Right renal pelvis (tissue), 4 donors: Measurements from ENCODE around the gene CEBPE. TPM values are rescaled to one million over a fixed set of nuclear protein-coding genes. Genes with fewer than 3 reads are reported as not detected.
A peak's percentile ranks its signal among the peaks of the same experiment; 100 is the strongest.

Experiments
- DNase-seq, 4 donors: peaks; one replicate each; pipeline ENCODE4 v3.0.0-alpha.2; 2013; ENCODE audit warnings: low read depth in 4 of 4, low spot score in 3 of 4, missing footprints in 1 of 4
- polyA plus RNA-seq, 4 donors: library from polyadenylated mRNA; unstranded; fragments of 120-200 nt; gene quantifications; one replicate each; pipeline ENCODE4 v1.2.1, GENCODE V29; 2013; ENCODE audit not compliant: insufficient read length in 4 of 4

Gene CEBPE
- polyA plus RNA-seq, 4 donors, result 0.13 to 0.32 (median 0.18) TPM; not detected in 1

DNA sequence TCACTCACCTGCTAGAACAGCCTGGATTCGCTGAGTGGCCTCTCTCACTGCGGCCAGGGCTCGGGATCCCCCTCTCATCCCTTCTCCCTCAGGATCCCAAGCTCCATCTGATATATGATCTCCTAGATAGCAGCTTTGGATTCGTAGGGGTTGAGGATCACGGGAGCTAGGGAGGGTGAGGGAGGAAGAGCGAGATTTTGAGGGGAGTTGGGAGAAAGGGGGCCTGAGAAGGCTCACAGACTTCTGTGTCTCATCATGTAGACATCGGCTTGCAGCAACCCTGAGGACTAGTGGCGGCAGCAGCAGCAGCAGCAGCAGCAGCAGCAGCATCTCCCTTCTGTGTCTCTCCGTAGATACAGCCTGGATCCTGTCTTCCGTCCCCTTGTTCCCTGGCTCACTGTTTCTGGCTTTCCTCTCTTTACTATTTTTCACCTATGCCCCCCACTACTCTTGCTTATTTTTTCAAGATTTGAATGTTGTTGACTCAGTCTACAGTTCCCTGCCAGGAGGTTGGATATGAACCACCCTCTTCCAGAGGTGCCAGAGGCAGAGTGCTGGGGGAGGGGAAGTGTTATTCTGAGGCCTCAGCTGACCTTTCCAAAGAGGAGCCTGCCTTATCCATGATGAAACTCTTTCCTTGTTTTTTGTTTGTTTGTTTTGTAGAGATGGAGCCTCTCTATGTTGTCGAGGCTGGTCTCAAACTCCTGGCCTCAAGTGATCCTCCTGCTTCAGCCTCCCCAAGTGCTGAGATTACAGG is 14.3 kb downstream of the CEBPE start, which contains the start of gene CIROP:
Gene CIROP, minus strand, starts transcription at position 399 of the 757 bp plus-strand sequence. Its CDS starts 69 bp downstream, at position 330.
- DNase-seq, result no peak

- DNase-seq, result no peak
These were observed 14.9 kb downstream of the CEBPE start for GRCh38 chr14:23104070-23104590.

DNA sequence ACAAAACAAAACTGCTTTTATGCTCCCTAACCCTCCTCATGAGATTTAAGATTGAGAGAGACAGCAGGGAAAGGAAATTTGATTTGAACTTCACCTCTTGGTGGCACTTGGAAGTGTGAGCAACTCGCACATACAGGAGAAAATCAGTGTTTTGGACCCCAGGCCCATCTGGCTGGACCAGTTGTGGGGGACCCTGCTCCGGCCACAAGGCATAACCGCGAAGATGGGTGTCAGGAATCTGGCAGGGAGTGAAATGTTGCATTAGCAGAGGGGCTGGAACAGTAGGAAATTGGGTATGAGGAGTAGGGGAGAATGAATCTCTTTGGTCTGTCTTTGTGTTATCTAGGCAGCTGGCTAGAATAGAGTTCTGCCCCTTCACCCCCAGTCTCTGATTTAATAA is 15.5 kb downstream of the CEBPE start:
- DNase-seq, result no peak

- DNase-seq, result no peak
These were observed 16.3 kb downstream of the CEBPE start for GRCh38 chr14:23102801-23103200.

DNA sequence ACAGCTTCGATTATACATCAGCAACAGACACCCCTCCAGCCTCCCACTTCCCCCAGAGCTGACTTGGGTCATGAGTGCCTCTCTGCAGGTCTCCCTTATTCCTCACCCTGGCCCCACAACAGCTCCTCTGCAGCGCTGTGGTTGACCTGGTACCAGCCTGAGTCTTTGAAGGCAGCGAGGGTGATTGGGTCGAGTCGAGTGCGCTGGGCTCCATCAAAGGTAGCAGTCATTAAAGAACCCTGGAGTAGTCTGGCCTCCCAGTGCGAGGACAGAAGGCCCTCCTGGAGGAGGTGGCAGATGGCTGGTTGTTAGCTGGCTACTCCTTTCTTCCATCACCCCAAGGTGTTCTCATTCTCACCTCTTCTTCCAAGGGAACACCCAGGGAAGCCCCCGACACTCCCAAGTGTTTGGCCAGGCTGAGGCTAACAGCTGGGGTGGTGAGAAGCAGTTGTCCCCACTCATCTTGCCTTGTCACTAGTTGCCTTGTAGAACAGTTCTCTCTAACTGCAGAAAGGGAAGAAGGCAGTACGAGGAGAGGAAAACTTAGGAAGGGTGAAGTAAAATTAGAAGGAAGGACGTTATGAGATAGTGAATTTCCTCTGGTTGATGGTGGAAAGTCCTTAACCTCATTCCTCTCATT is 16.9 kb downstream of the CEBPE start:
- DNase-seq, result no peak

- DNase-seq, result no peak
These were observed 17.7 kb downstream of the CEBPE start for GRCh38 chr14:23101213-23101970.

DNA sequence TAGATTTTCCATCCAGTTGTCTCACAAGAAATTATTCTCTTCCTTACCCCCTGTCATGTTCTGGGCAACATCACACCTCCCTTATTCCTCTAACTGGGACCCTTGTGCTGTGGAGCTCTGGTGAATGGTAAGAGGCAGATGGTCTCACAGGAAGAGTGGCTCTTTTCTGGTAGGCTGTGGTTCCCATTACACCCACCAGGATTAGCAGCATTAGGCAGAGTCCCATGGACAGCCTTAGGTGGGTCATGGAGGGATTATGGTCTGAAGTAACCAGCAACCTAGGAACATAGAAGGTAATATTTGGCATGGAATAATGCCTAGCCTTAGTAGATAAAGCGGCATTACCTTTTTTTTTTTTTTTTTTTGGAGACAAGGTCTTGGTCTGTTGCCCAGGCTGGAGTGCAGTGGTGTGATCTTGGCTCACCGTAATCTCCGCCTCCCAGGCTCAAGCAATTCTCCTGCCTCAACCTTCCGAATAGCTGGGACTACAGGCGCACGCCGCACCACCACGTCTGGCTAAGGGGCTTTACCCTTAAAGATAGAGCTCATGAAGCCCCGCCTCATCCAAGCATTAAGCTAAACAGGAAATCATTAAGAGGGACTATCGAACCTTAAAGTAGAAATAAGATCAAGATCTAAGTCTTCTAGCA is 19.7 kb downstream of the CEBPE start:
- DNase-seq, result no peak

- no peak for DNase-seq
These were observed 21.3 kb downstream of the CEBPE start for GRCh38 chr14:23097786-23098185.

GRCh38 chr14:23095196-23096108 is 23.6 kb downstream of the CEBPE start, which contains the start of gene C14orf119:
Gene C14orf119 (plus strand): TSS chr14:23095505. CDS start chr14:23097659, 2,154 bp downstream.
- peak; percentile 99 to 100 (median 100) for DNase-seq

DNA sequence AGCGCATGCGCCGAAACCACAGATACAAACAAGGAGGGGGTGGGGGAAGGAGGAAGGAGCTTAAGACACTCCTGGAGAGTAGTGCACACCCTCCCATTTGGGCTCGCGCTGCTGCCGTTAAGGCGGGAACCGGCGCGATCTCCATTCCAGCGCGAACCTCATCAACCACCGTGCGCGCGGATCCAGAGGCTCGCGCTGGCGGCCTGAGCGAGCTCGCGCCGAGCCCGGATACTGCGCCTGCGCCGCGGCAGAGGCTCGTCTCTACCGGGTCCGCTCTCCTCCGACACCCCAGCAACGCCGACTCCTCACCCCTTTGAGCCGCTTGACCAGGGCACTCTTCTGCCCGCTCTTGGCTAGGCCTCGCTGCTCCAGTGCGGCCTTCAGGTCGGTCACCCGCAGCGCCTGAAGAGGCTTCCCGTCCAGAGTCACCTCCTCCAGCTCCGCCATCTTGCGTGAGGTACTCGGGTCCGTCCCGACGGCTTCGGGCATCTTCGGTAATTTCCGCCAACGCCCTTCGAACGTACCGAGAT is 24.3 kb downstream of the CEBPE start, which contains the start of gene ACIN1:
Gene ACIN1, minus strand, starts transcription at position 471 of the 530 bp plus-strand sequence. Its CDS starts 24 bp downstream, at position 447.
- DNase-seq, result peak; percentile 78 to 86 (median 82)

DNA sequence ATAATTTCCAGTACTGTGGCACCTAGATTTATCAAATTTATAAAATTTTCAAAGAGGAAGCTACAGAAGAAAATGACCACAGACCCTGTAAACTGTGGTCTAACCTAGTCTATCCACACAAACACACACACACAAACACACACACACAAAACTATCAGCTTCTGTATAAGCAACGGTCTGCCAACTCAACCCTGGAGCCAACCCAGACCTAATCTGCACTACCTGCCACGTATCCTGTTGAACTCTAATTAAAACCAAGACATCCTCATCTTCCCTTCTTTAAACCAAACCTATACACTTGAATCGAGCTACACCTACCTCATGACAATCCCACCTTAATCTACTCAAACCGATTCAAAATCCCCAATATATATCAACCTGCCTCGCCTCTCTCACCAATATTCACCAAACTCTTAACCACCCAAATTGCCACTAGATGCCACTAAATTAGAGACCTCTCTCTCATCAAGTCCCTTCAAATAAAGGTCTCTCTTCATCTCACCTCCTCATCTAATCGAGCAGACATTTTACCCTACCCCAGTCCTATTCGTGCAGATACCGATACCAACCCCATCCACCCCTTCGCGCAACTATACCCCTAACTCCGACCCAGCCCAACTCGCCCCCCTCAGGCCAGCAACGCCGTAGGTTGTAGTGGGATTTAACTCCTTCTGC is 24.9 kb downstream of the CEBPE start:
- DNase-seq, result no peak

DNA sequence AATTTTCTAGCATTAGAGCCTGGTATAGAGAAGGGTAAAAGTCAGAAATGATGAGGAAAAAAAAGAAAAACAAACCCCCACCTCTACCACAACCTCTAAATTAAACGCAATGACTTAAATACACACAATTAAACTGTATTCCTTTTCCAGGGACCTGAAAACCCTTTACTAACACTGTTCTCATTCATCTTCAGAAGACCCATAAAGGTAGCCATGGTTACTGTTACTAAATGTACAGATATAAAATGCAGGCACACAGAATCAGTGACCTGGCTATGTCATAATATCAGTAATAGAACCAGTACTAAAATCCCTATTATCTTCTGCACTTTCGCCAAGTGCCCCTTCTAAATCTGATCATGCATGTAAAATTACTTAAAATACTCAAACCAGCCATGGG is 25.5 kb downstream of the CEBPE start:
- DNase-seq, result no peak

DNA sequence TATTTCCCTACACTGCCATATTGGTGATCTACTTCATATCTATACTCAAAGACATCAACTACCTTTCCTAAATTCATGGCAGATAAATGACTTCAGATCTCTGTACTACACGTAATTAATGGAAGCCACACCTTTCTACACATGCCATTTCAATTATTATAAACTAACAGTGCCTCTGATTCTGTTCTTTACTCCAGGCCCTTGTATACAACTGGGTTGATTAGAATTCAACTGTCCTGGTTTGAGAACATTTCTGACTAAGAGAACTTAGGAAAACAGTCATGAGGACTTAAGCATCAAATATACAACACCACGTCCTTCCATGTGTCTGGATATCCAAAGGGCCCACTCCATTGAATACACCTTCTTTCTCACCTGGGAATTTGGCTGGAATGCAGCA is 26.0 kb downstream of the CEBPE start:
- DNase-seq, result no peak

GRCh38 chr14:23091294-23092225 is 27.5 kb downstream of the CEBPE start:
- DNase-seq, result no peak

- no peak for DNase-seq
These were observed 28.8 kb downstream of the CEBPE start for GRCh38 chr14:23090254-23090636.

- no peak for DNase-seq
These were observed 29.4 kb downstream of the CEBPE start for GRCh38 chr14:23089498-23090253.

GRCh38 chr14:23086565-23086964 is 32.5 kb downstream of the CEBPE start:
- DNase-seq, result no peak
